ENCODE data around the gene KDM3B.

Gene KDM3B

GRCh38 chr5:138337685-138338410 lies 14.6 kb upstream of the KDM3B start, which contains the start of gene FAM53C:
FAM53C (plus strand) TSS chr5:138338266; CDS start chr5:138341336, 3,070 bp downstream.
- Histone ChIP-seq H3K36me3 (ENCODE audit: insufficient read depth, low read length) (peaks cover 25% of the 10 kb centered on the region), H3K9me3 (ENCODE audit: low read length) (no peaks in the 10 kb centered on the region), H2AFZ (ENCODE audit: low read depth, low read length) (peak within 1 kb of the TSS; percentile 85), H3K27me3 (ENCODE audit: insufficient read depth, low read length) (no peaks in the 10 kb centered on the region), H3K4me1 (ENCODE audit: insufficient read depth, low read length) (peaks cover 18% of the 10 kb centered on the region), H3K4me3 (ENCODE audit: low read length) (peak within 1 kb of the TSS; percentile 97)

GRCh38 chr5:138338411-138339090 lies 13.9 kb upstream of the KDM3B start:
- peak overlapping the region; percentile 97 for H3K4me3 ChIP-seq (ENCODE audit: low read length)
- H3K9me3 ChIP-seq (ENCODE audit: low read length): no peaks in the 10 kb centered on the region
- H2AFZ ChIP-seq (ENCODE audit: low read depth, low read length): no peak overlapping the region
- peaks cover 29% of the 10 kb centered on the region for H3K36me3 ChIP-seq (ENCODE audit: insufficient read depth, low read length)
- peaks cover 18% of the 10 kb centered on the region for H3K4me1 ChIP-seq (ENCODE audit: insufficient read depth, low read length)
- no peaks in the 10 kb centered on the region for H3K27me3 ChIP-seq (ENCODE audit: insufficient read depth, low read length)

GRCh38 chr5:138339091-138339456 lies 13.4 kb upstream of the KDM3B start:
- Histone ChIP-seq H2AFZ (ENCODE audit: low read depth, low read length) (no peak overlapping the region), H3K27me3 (ENCODE audit: insufficient read depth, low read length) (no peaks in the 10 kb centered on the region), H3K4me1 (ENCODE audit: insufficient read depth, low read length) (peaks cover 18% of the 10 kb centered on the region), H3K4me3 (ENCODE audit: low read length) (peak overlapping the region; percentile 97), H3K9me3 (ENCODE audit: low read length) (no peaks in the 10 kb centered on the region), H3K36me3 (ENCODE audit: insufficient read depth, low read length) (peaks cover 34% of the 10 kb centered on the region)

GRCh38 chr5:138339464-138339863 lies 13.0 kb upstream of the KDM3B start:
- H3K27me3 ChIP-seq (ENCODE audit: insufficient read depth, low read length): no peaks in the 10 kb centered on the region
- peak overlapping the region; percentile 97 for H3K4me3 ChIP-seq (ENCODE audit: low read length)
- H3K4me1 ChIP-seq (ENCODE audit: insufficient read depth, low read length): peaks cover 18% of the 10 kb centered on the region
- H3K36me3 ChIP-seq (ENCODE audit: insufficient read depth, low read length): peaks cover 38% of the 10 kb centered on the region
- H3K9me3 ChIP-seq (ENCODE audit: low read length): no peaks in the 10 kb centered on the region
- H2AFZ ChIP-seq (ENCODE audit: low read depth, low read length): no peak overlapping the region

GRCh38 chr5:138340008-138340407 lies 12.5 kb upstream of the KDM3B start:
- H3K4me1 ChIP-seq (ENCODE audit: insufficient read depth, low read length): peaks cover 18% of the 10 kb centered on the region
- H3K9me3 ChIP-seq (ENCODE audit: low read length): no peaks in the 10 kb centered on the region
- no peaks in the 10 kb centered on the region for H3K27me3 ChIP-seq (ENCODE audit: insufficient read depth, low read length)
- no peak overlapping the region for H2AFZ ChIP-seq (ENCODE audit: low read depth, low read length)
- peak overlapping the region; percentile 97 for H3K4me3 ChIP-seq (ENCODE audit: low read length)
- H3K36me3 ChIP-seq (ENCODE audit: insufficient read depth, low read length): peaks cover 43% of the 10 kb centered on the region

- H3K27me3 ChIP-seq (ENCODE audit: insufficient read depth, low read length): no peaks in the 10 kb centered on the region
- no peak overlapping the region for H2AFZ ChIP-seq (ENCODE audit: low read depth, low read length)
- no peak overlapping the region for H3K4me3 ChIP-seq (ENCODE audit: low read length)
- peaks cover 89% of the 10 kb centered on the region for H3K36me3 ChIP-seq (ENCODE audit: insufficient read depth, low read length)
- H3K4me1 ChIP-seq (ENCODE audit: insufficient read depth, low read length): peaks cover 4% of the 10 kb centered on the region
- no peaks in the 10 kb centered on the region for H3K9me3 ChIP-seq (ENCODE audit: low read length)
These were observed 7.4 kb upstream of the KDM3B start for GRCh38 chr5:138344887-138345622.

- Histone ChIP-seq H3K27me3 (ENCODE audit: insufficient read depth, low read length) (no peaks in the 10 kb centered on the region), H3K9me3 (ENCODE audit: low read length) (no peaks in the 10 kb centered on the region), H3K36me3 (ENCODE audit: insufficient read depth, low read length) (peaks cover 71% of the 10 kb centered on the region)
These were observed 5.6 kb upstream of the KDM3B start for GRCh38 chr5:138346889-138347288.

GRCh38 chr5:138349852-138350562 lies 2.5 kb upstream of the KDM3B start:
- peaks cover 49% of the 10 kb centered on the region for H3K36me3 ChIP-seq (ENCODE audit: insufficient read depth, low read length)
- H3K9me3 ChIP-seq (ENCODE audit: low read length): no peaks in the 10 kb centered on the region
- H3K4me1 ChIP-seq (ENCODE audit: insufficient read depth, low read length): peaks cover 8% of the 10 kb centered on the region
- no peaks in the 10 kb centered on the region for H3K27me3 ChIP-seq (ENCODE audit: insufficient read depth, low read length)
- no peak overlapping the region for H2AFZ ChIP-seq (ENCODE audit: low read depth, low read length)
- no peak overlapping the region for H3K4me3 ChIP-seq (ENCODE audit: low read length)

More at GRCh38 chr5:138346889-138347288, 5.6 kb upstream of the KDM3B start:
- Histone ChIP-seq H2AFZ (ENCODE audit: low read depth, low read length) (no peak overlapping the region), H3K4me1 (ENCODE audit: insufficient read depth, low read length) (no peaks in the 10 kb centered on the region), H3K4me3 (ENCODE audit: low read length) (no peak overlapping the region)

- Histone ChIP-seq H3K36me3 (ENCODE audit: insufficient read depth, low read length) (peaks cover 44% of the 10 kb centered on the region), H3K27me3 (ENCODE audit: insufficient read depth, low read length) (no peaks in the 10 kb centered on the region), H3K4me3 (ENCODE audit: low read length) (no peak overlapping the region), H2AFZ (ENCODE audit: low read depth, low read length) (no peak overlapping the region), H3K4me1 (ENCODE audit: insufficient read depth, low read length) (peaks cover 13% of the 10 kb centered on the region), H3K9me3 (ENCODE audit: low read length) (no peaks in the 10 kb centered on the region)
These were observed 2.0 kb upstream of the KDM3B start for GRCh38 chr5:138350563-138350890.

- H2AFZ ChIP-seq (ENCODE audit: low read depth, low read length): no peak overlapping the region
- H3K4me1 ChIP-seq (ENCODE audit: insufficient read depth, low read length): peaks cover 14% of the 10 kb centered on the region
- no peaks in the 10 kb centered on the region for H3K27me3 ChIP-seq (ENCODE audit: insufficient read depth, low read length)
- H3K4me3 ChIP-seq (ENCODE audit: low read length): no peak overlapping the region
- no peaks in the 10 kb centered on the region for H3K9me3 ChIP-seq (ENCODE audit: low read length)
- H3K36me3 ChIP-seq (ENCODE audit: insufficient read depth, low read length): peaks cover 38% of the 10 kb centered on the region
These were observed 1.4 kb upstream of the KDM3B start for GRCh38 chr5:138351056-138351455.

- no peaks in the 10 kb centered on the region for H3K27me3 ChIP-seq (ENCODE audit: insufficient read depth, low read length)
- no peak overlapping the region for H3K4me3 ChIP-seq (ENCODE audit: low read length)
- peaks cover 34% of the 10 kb centered on the region for H3K36me3 ChIP-seq (ENCODE audit: insufficient read depth, low read length)
- H3K4me1 ChIP-seq (ENCODE audit: insufficient read depth, low read length): peaks cover 14% of the 10 kb centered on the region
- H2AFZ ChIP-seq (ENCODE audit: low read depth, low read length): no peak overlapping the region
- no peaks in the 10 kb centered on the region for H3K9me3 ChIP-seq (ENCODE audit: low read length)
These were observed 968 bp upstream of the KDM3B start for GRCh38 chr5:138351517-138351916.

- H3K4me3 ChIP-seq (ENCODE audit: low read length): peak overlapping the region; percentile 75
- H3K36me3 ChIP-seq (ENCODE audit: insufficient read depth, low read length): peaks cover 20% of the 10 kb centered on the region
- H3K27me3 ChIP-seq (ENCODE audit: insufficient read depth, low read length): no peaks in the 10 kb centered on the region
- peak overlapping the region; percentile 84 for H2AFZ ChIP-seq (ENCODE audit: low read depth, low read length)
- H3K4me1 ChIP-seq (ENCODE audit: insufficient read depth, low read length): peaks cover 14% of the 10 kb centered on the region
- H3K9me3 ChIP-seq (ENCODE audit: low read length): no peaks in the 10 kb centered on the region
These were observed 456 bp downstream of the KDM3B start for GRCh38 chr5:138352722-138353559.
